ENCODE measurements around the gene PGBD2. TPM values are rescaled to one million over a fixed set of nuclear protein-coding genes. Genes with fewer than 3 reads are reported as not detected.
"Not testable (repeated sequence)": the region's sequence is repeated elsewhere in the genome, so short reads cannot be mapped to it uniquely, and the experiment has no call there.

Gene PGBD2
- total and polyA plus RNA-seq, 9 of the 15 experiments (the other 6 are each of a cell fraction or from before 2014, with no cell fraction given), result 11.9 to 21.8 (median 14.7) TPM

GRCh38 chr1:248938173-248938809 is 32.3 kb downstream of the PGBD2 start (continued):
- TF ChIP-seq ARID1B (IDR thresholded peaks at IDR 0.05), result peak; percentile 88
- TF ChIP-seq KLF16 (IDR thresholded peaks at IDR 0.05), result peak; percentile 26; the same call in 1 of the 2 replicates
- TF ChIP-seq HMBOX1 (IDR thresholded peaks at IDR 0.05), result peak; percentile 73; the same call in 1 of the 2 replicates
- TF ChIP-seq FOSL1 (tag; conservative IDR thresholded peaks at IDR 0.05), result peak; percentile 38; the same call in 1 of the 2 replicates
- TF ChIP-seq FOXA3 (CRISPR knock-in tag; conservative IDR thresholded peaks at IDR 0.05 in 1 of 2, IDR thresholded peaks at IDR 0.05 in 1 of 2), result peak; percentile 50 to 96; a peak in 3 of 4 replicates
- peak; percentile 51; the same call in 1 of the 2 replicates for TF ChIP-seq SMARCA4 (IDR thresholded peaks at IDR 0.05)
- TF ChIP-seq SMAD4 (CRISPR knock-in tag; conservative IDR thresholded peaks at IDR 0.05), result peak; percentile 65
- TF ChIP-seq MEIS2 (IDR thresholded peaks at IDR 0.05; ENCODE audit: partially characterized antibody), result peak; percentile 85
- TF ChIP-seq DPF2 (IDR thresholded peaks at IDR 0.05), result peak; percentile 60
- TF ChIP-seq TRIM24 (IDR thresholded peaks at IDR 0.05), result peak; percentile 59 to 75; a peak in 3 of 4 replicates
- TF ChIP-seq SMARCE1 (IDR thresholded peaks at IDR 0.05), result peak; percentile 45; the same call in 1 of the 2 replicates
- peak; percentile 74 for TF ChIP-seq MTA2 (IDR thresholded peaks at IDR 0.05; ENCODE audit: low read depth)
- TF ChIP-seq PHB2 (IDR thresholded peaks at IDR 0.05; ENCODE audit: low read depth), result peak; percentile 60; the same call in 1 of the 2 replicates

- H3K9me3 ChIP-seq (replicated peaks; ENCODE audit: control insufficient read depth, insufficient read depth, low read depth, low read length); H4K20me1 ChIP-seq (replicated peaks; ENCODE audit: control insufficient read depth, insufficient read depth, low read length); FAIRE-seq; H3K27me3 ChIP-seq (ENCODE audit: control insufficient read depth in 2 of 2, insufficient read depth in 2 of 2, low read length in 2 of 2); intact Hi-C loops (cut with micrococcal nuclease); CTCF ChIA-PET (ENCODE audit: low intra/inter-chr PET ratio); H3K4me3 ChIP-seq; H3K4me2 ChIP-seq (ENCODE audit: insufficient read depth, low read length); H2AFZ ChIP-seq (ENCODE audit: low read depth, low read length); H3K36me3 ChIP-seq (ENCODE audit: control insufficient read depth, insufficient read depth, low read length); H3K79me2 ChIP-seq (ENCODE audit: control insufficient read depth, insufficient read depth, low read length); BruUV-seq (replicated peaks); DNase-seq (ENCODE audit: extremely low read depth in 1 of 4, low spot score in 3 of 4); H3K27ac ChIP-seq (ENCODE audit: extremely low read depth, low read depth, low read length); ATAC-seq; H3K9me1 ChIP-seq (ENCODE audit: control insufficient read depth, insufficient read depth, low read length); H3K4me1 ChIP-seq (replicated peaks in 1 of 2; ENCODE audit: control insufficient read depth in 2 of 2, insufficient read depth in 2 of 2, low read length in 2 of 2); POLR2A ChIA-PET; H3K9ac ChIP-seq (ENCODE audit: insufficient read depth in 1 of 2, low read depth in 2 of 2, low read length in 2 of 2); in situ Hi-C loops (cut with MboI): not testable (repeated sequence)
- WGBS (ENCODE audit: insufficient coverage, low coverage, missing lambda C conversion rate), result 81% methylated on average over 6 of the region's 77 CpGs
Observed at GRCh38 chr1:248944134-248944999, 38.3 kb downstream of the PGBD2 start.

GRCh38 chr1:248945000-248945423 is 39.0 kb downstream of the PGBD2 start:
- BruUV-seq (replicated peaks), result not testable (repeated sequence)

More at GRCh38 chr1:248945000-248945423, 39.0 kb downstream of the PGBD2 start:
- H2AFZ ChIP-seq (ENCODE audit: low read depth, low read length); ATAC-seq; DNase-seq (ENCODE audit: extremely low read depth in 1 of 4, low spot score in 3 of 4); CTCF ChIA-PET (ENCODE audit: low intra/inter-chr PET ratio); H3K4me1 ChIP-seq (replicated peaks in 1 of 2; ENCODE audit: control insufficient read depth in 2 of 2, insufficient read depth in 2 of 2, low read length in 2 of 2); H4K20me1 ChIP-seq (replicated peaks; ENCODE audit: control insufficient read depth, insufficient read depth, low read length); H3K4me2 ChIP-seq (ENCODE audit: insufficient read depth, low read length); H3K4me3 ChIP-seq; H3K9ac ChIP-seq (ENCODE audit: insufficient read depth in 1 of 2, low read depth in 2 of 2, low read length in 2 of 2); H3K27me3 ChIP-seq (ENCODE audit: control insufficient read depth in 2 of 2, insufficient read depth in 2 of 2, low read length in 2 of 2); H3K36me3 ChIP-seq (ENCODE audit: control insufficient read depth, insufficient read depth, low read length); H3K9me3 ChIP-seq (replicated peaks; ENCODE audit: control insufficient read depth, insufficient read depth, low read depth, low read length); H3K79me2 ChIP-seq (ENCODE audit: control insufficient read depth, insufficient read depth, low read length); H3K27ac ChIP-seq (ENCODE audit: extremely low read depth, low read depth, low read length); FAIRE-seq; POLR2A ChIA-PET; H3K9me1 ChIP-seq (ENCODE audit: control insufficient read depth, insufficient read depth, low read length); intact Hi-C loops (cut with micrococcal nuclease); in situ Hi-C loops (cut with MboI): not testable (repeated sequence)
- 100% methylated on average over 3 of the region's 33 CpGs for WGBS (ENCODE audit: insufficient coverage, low coverage, missing lambda C conversion rate)
